Measurements from ENCODE around the gene MAPKAP1.

Gene MAPKAP1

GRCh38 chr9:125430161-125431011 lies 276.6 kb downstream of the MAPKAP1 start:
- DNase-seq (ENCODE audit: low read depth) = no peak

GRCh38 chr9:125429476-125430160 lies 277.4 kb downstream of the MAPKAP1 start:
- no peak for DNase-seq (ENCODE audit: low read depth)

- no peak for DNase-seq (ENCODE audit: low read depth)
Measured at GRCh38 chr9:125428902-125429467, 278.0 kb downstream of the MAPKAP1 start.

GRCh38 chr9:125428060-125428901 lies 278.7 kb downstream of the MAPKAP1 start:
- DNase-seq (ENCODE audit: low read depth) = no peak

GRCh38 chr9:125427556-125427955 lies 279.5 kb downstream of the MAPKAP1 start:
- DNase-seq (ENCODE audit: low read depth) = no peak

GRCh38 chr9:125426926-125427325 lies 280.1 kb downstream of the MAPKAP1 start:
- no peak for DNase-seq (ENCODE audit: low read depth)

- DNase-seq (ENCODE audit: low read depth) = no peak
Measured at GRCh38 chr9:125425901-125426515, 281.0 kb downstream of the MAPKAP1 start.

- no peak for DNase-seq (ENCODE audit: low read depth)
Measured at GRCh38 chr9:125425170-125425897, 281.7 kb downstream of the MAPKAP1 start.

- DNase-seq (ENCODE audit: low read depth) = no peak
Measured at GRCh38 chr9:125423964-125424363, 283.0 kb downstream of the MAPKAP1 start.

- DNase-seq (ENCODE audit: low read depth) = no peak
Measured at GRCh38 chr9:125422853-125423252, 284.2 kb downstream of the MAPKAP1 start.

GRCh38 chr9:125421591-125422181 lies 285.3 kb downstream of the MAPKAP1 start:
- DNase-seq (ENCODE audit: low read depth) = no peak

GRCh38 chr9:125421166-125421565 lies 285.8 kb downstream of the MAPKAP1 start:
- DNase-seq (ENCODE audit: low read depth) = no peak

GRCh38 chr9:125418404-125418803 lies 288.6 kb downstream of the MAPKAP1 start:
- DNase-seq (ENCODE audit: low read depth) = no peak

- no peak for DNase-seq (ENCODE audit: low read depth)
Measured at GRCh38 chr9:125416517-125416916, 290.5 kb downstream of the MAPKAP1 start.

- no peak for DNase-seq (ENCODE audit: low read depth)
Measured at GRCh38 chr9:125415583-125416460, 291.2 kb downstream of the MAPKAP1 start.

- DNase-seq (ENCODE audit: low read depth) = no peak
Measured at GRCh38 chr9:125413579-125413978, 293.4 kb downstream of the MAPKAP1 start.

- no peak for DNase-seq (ENCODE audit: low read depth)
Measured at GRCh38 chr9:125412166-125412565, 294.8 kb downstream of the MAPKAP1 start.

GRCh38 chr9:125411171-125411756 lies 295.7 kb downstream of the MAPKAP1 start:
- DNase-seq (ENCODE audit: low read depth) = no peak

- DNase-seq (ENCODE audit: low read depth) = no peak
Measured at GRCh38 chr9:125410522-125410894, 296.5 kb downstream of the MAPKAP1 start.
